IMR-90 (cell line): Measurements from ENCODE around the gene ZFP36L1. TPM values are rescaled to one million over a fixed set of nuclear protein-coding genes. Genes with fewer than 3 reads are reported as not detected.

ENCODE experiments used
- ATAC-seq: fragments of 200-7000 bp; cut with Tn5 transposase; 2 replicates; pipeline ENCODE4 v1.9.1; 2020; ENCODE audit warnings: low read depth, mild to moderate bottlenecking, moderate library complexity
- BruUV-seq: library from RNA; stranded (reverse); fragments of 400-500 nt; replicated peaks from 2 replicates; lab custom pipeline; 2021; lab: Mats Ljungman, UMichigan
- CTCF ChIA-PET: fragments of 300-600 bp; formaldehyde crosslinking; extraction: SDS; loops from one replicate; lab custom pipeline; 2021; ENCODE audit warnings: antibody characterized with exemption; lab: Yijun Ruan, JAX
- POLR2A ChIA-PET: fragments of 300-600 bp; sonication (Branson Sonifier 250); formaldehyde crosslinking; loops from one replicate; lab custom pipeline; 2022; ENCODE audit warnings: antibody characterized with exemption; ENCODE audit not compliant: unreplicated experiment; lab: Charles Lee
- DNase-seq: peaks from one replicate; pipeline ENCODE4 v3.0.0; 2013
- H2AFZ ChIP-seq: replicated peaks from 2 replicates; pipeline ENCODE3; 2013; ENCODE audit warnings: low read length, mild to moderate bottlenecking; ENCODE audit not compliant: poor library complexity
- H2AK5ac ChIP-seq: 2 replicates; pipeline ENCODE4 v1.6.1; 2013; ENCODE audit warnings: low read depth, low read length, inconsistent platforms
- H2AK9ac ChIP-seq: replicated peaks from 2 replicates; pipeline ENCODE3; 2013; ENCODE audit warnings: mild to moderate bottlenecking, low read depth, low read length, moderate library complexity; ENCODE audit not compliant: poor library complexity
- H2BK120ac ChIP-seq: 2 replicates; pipeline ENCODE4 v1.6.1; 2013; ENCODE audit warnings: low read depth, low read length, inconsistent platforms
- H2BK15ac ChIP-seq: 3 replicates; pipeline ENCODE4 v1.6.1; 2013; ENCODE audit warnings: low read depth, low read length, inconsistent platforms
- H2BK20ac ChIP-seq: 2 replicates; pipeline ENCODE4 v1.6.1; 2013; ENCODE audit warnings: low read depth, mild to moderate bottlenecking, inconsistent platforms, low read length, moderate library complexity
- H2BK5ac ChIP-seq: 2 replicates; pipeline ENCODE4 v1.6.1; 2013; ENCODE audit warnings: mild to moderate bottlenecking, low read depth, low read length, inconsistent platforms; ENCODE audit not compliant: poor library complexity, severe bottlenecking
- H3K14ac ChIP-seq: replicated peaks from 2 replicates; pipeline ENCODE4 v1.6.1; 2013; ENCODE audit warnings: low read depth, low read length, inconsistent platforms
- H3K18ac ChIP-seq: 2 replicates; pipeline ENCODE4 v1.6.1; 2013; ENCODE audit warnings: low read depth, low read length, control low read depth
- H3K23ac ChIP-seq: 2 replicates; pipeline ENCODE4 v1.6.1; 2013; ENCODE audit warnings: low read depth, low read length, inconsistent platforms
- H3K27ac ChIP-seq: 2 replicates; pipeline ENCODE4 v1.5.1; 2013; ENCODE audit warnings: mild to moderate bottlenecking, control low read depth, low read length; ENCODE audit not compliant: insufficient read depth
- H3K27me3 ChIP-seq: 2 replicates; pipeline ENCODE4 v1.6.1; 2013; ENCODE audit warnings: low read length; ENCODE audit not compliant: control insufficient read depth, insufficient read depth
- H3K36me3 ChIP-seq: 2 replicates; pipeline ENCODE4 v1.6.1; 2013; ENCODE audit warnings: low read length, mixed read lengths; ENCODE audit not compliant: control insufficient read depth, insufficient read depth
- H3K4ac ChIP-seq: 2 replicates; pipeline ENCODE4 v1.6.1; 2013; ENCODE audit warnings: low read depth, low read length, inconsistent platforms
- H3K4me1 ChIP-seq: 2 replicates; pipeline ENCODE4 v1.6.1; 2013; ENCODE audit warnings: low read length, mixed read lengths; ENCODE audit not compliant: control insufficient read depth, insufficient read depth
- H3K4me2 ChIP-seq: 2 replicates; pipeline ENCODE4 v1.6.1; 2013; ENCODE audit warnings: low read depth, mild to moderate bottlenecking, control low read depth, low read length, moderate library complexity
- H3K4me3 ChIP-seq: 2 replicates; pipeline ENCODE4 v1.5.1; 2013; ENCODE audit warnings: low read depth, mild to moderate bottlenecking, control low read depth, low read length, moderate library complexity; ENCODE audit not compliant: insufficient read depth
- H3K56ac ChIP-seq: 2 replicates; pipeline ENCODE4 v1.6.1; 2013; ENCODE audit warnings: low read length, inconsistent platforms; ENCODE audit not compliant: insufficient read depth; ENCODE audit errors: extremely low read depth
- H3K79me1 ChIP-seq, 2 experiments: 2 replicates each; pipeline ENCODE4 v1.6.1; 2013; ENCODE audit warnings: low read length in 2 of 2, inconsistent platforms in 1 of 2, low read depth in 1 of 2
- H3K9ac ChIP-seq: 2 replicates; pipeline ENCODE4 v1.6.1; 2013; ENCODE audit warnings: low read depth, low read length, control low read depth
- H3K9me1 ChIP-seq: 2 replicates; pipeline ENCODE4 v1.6.1; 2013; ENCODE audit warnings: low read length, inconsistent platforms; ENCODE audit not compliant: insufficient read depth
- H3K9me3 ChIP-seq: 2 replicates; pipeline ENCODE4 v1.6.1; 2013; ENCODE audit warnings: low read length; ENCODE audit not compliant: control insufficient read depth, insufficient read depth
- H4K20me1 ChIP-seq: 2 replicates; pipeline ENCODE4 v1.6.1; 2013; ENCODE audit warnings: low read length, inconsistent platforms; ENCODE audit not compliant: insufficient read depth
- H4K5ac ChIP-seq: 2 replicates; pipeline ENCODE4 v1.6.1; 2013; ENCODE audit warnings: mild to moderate bottlenecking, low read depth, low read length, control low read depth
- H4K8ac ChIP-seq, 2 experiments: 2 replicates each; pipeline ENCODE4 v1.6.1; 2013; ENCODE audit warnings: low read depth in 2 of 2, low read length in 2 of 2, control low read depth in 1 of 2, inconsistent platforms in 1 of 2
- H4K91ac ChIP-seq: 2 replicates; pipeline ENCODE4 v1.6.1; 2013; ENCODE audit warnings: low read depth, low read length, inconsistent platforms; ENCODE audit not compliant: insufficient read depth
- BHLHE40 ChIP-seq: fragments of 150-350 bp; IDR thresholded peaks from 2 replicates; pipeline ENCODE4 v1.6.1; 2016; ENCODE audit warnings: mild to moderate bottlenecking, low read depth, low read length
- CEBPB ChIP-seq: IDR thresholded peaks from 2 replicates; pipeline ENCODE4 v1.6.1; 2012; ENCODE audit warnings: low read depth, low read length, improper control_type of control experiment
- CHD1 ChIP-seq: IDR thresholded peaks from 2 replicates; pipeline ENCODE4 v1.6.1; 2012; ENCODE audit warnings: low read depth, low read length, improper control_type of control experiment
- FOS ChIP-seq: fragments of 150-350 bp; IDR thresholded peaks from 2 replicates; pipeline ENCODE4 v1.6.1; 2016; ENCODE audit warnings: low read depth, low read length
- MAZ ChIP-seq: IDR thresholded peaks from 2 replicates; pipeline ENCODE4 v1.6.1; 2012; ENCODE audit warnings: low read depth, mild to moderate bottlenecking, low read length, improper control_type of control experiment, moderate library complexity, borderline replicate concordance
- MXI1 ChIP-seq: IDR thresholded peaks from 2 replicates; pipeline ENCODE4 v1.6.1; 2012; ENCODE audit warnings: low read depth, mild to moderate bottlenecking, low read length, moderate library complexity, borderline replicate concordance
- POLR2A ChIP-seq: IDR thresholded peaks from 2 replicates; pipeline ENCODE4 v1.6.1; 2012; ENCODE audit warnings: mild to moderate bottlenecking, low read depth, low read length
- RCOR1 ChIP-seq: IDR thresholded peaks from 2 replicates; pipeline ENCODE4 v1.6.1; 2012; ENCODE audit warnings: mild to moderate bottlenecking, low read length, improper control_type of control experiment; ENCODE audit not compliant: insufficient replicate concordance
- RFX5 ChIP-seq: IDR thresholded peaks from 2 replicates; pipeline ENCODE4 v1.8.0; 2012; ENCODE audit warnings: low read depth, mild to moderate bottlenecking, low read length, moderate library complexity
- WGBS, 2 experiments: methylation state at CpG; one replicate each; pipeline versions ENCODE4 v1.1.5 to v1.1.7; 2013; ENCODE audit warnings: missing lambda C conversion rate in 2 of 2; ENCODE audit not compliant: insufficient read length in 1 of 2; ENCODE audit errors: extremely low coverage in 2 of 2; 5-methylcytosine and 5-hydroxymethylcytosine counted together
- dilution Hi-C: fragments of 300-500 bp; cut with HindIII; formaldehyde crosslinking; loops from one replicate; pipeline ENCODE4 v1.14.3; 2018; ENCODE audit warnings: low sequenced_read_pairs; ENCODE audit not compliant: unreplicated experiment
- in situ Hi-C: fragments of 300-500 bp; cut with MboI; formaldehyde crosslinking; loops from 3 replicates; pipeline ENCODE4 v1.14.3; 2019; ENCODE audit warnings: low sequenced_read_pairs, inconsistent platforms, mixed read lengths
- intact Hi-C: fragments of 100-400 bp; cut with micrococcal nuclease; formaldehyde crosslinking; loops from 2 replicates; pipeline ENCODE4 v1.10.0; 2022
- polyA plus RNA-seq, 3 experiments: library from polyadenylated mRNA; depleted of rRNA; stranded (reverse); fragments of >200 nt; gene quantifications; 2 replicates each; pipeline ENCODE4 v1.2.3, GENCODE V29; 2012; ENCODE audit warnings: low replicate concordance in 1 of 3
- total RNA-seq: library from RNA; depleted of rRNA; stranded (reverse); fragments of >200 nt; gene quantifications from 2 replicates; pipeline ENCODE4 v1.2.3, GENCODE V29; 2012

Gene ZFP36L1
- total and polyA plus RNA-seq, 2 of the 4 experiments (the other 2 are of a cell fraction): 6.5 to 140 TPM

GRCh38 chr14:68794130-68794850 lies 1.4 kb upstream of the ZFP36L1 start:
- 0% methylated on average over 6 of the region's 41 CpGs; no CpG with 5 or more reads in 1 of the 2 experiments for WGBS, 2 experiments
- Histone ChIP-seq H3K4me3 (peak overlapping the region; percentile 72), H3K27me3 (no peaks in the 10 kb centered on the region), H3K9me3 (no peaks in the 10 kb centered on the region), H3K9me1 (peaks cover 7% of the 10 kb centered on the region; the same call in 1 of the 2 replicates), H3K4me2 (peak overlapping the region; percentile 80), H3K14ac (peak overlapping the region; percentile 90), H2BK15ac (peak overlapping the region; percentile 94), H3K18ac (peak overlapping the region; percentile 94), H3K4me1 (peaks cover 14% of the 10 kb centered on the region), H3K79me1 (peaks cover 4 to 19% of the 10 kb centered on the region in 2 experiments; a peak in 2 of 4 replicates), H2BK5ac (peak overlapping the region; percentile 78), H4K5ac (peak overlapping the region; percentile 90), H4K91ac (peak overlapping the region; percentile 96), H3K56ac (peak overlapping the region; percentile 97), H4K20me1 (peaks cover 36% of the 10 kb centered on the region), H3K4ac (peak overlapping the region; percentile 97), H2AK9ac (peak overlapping the region; percentile 97), H3K9ac (peak overlapping the region; percentile 97), H2AK5ac (peak overlapping the region; percentile 98), H3K36me3 (peaks cover 24% of the 10 kb centered on the region), H3K23ac (peak overlapping the region; percentile 93), H2BK20ac (peak overlapping the region; percentile 71), H3K27ac (peak overlapping the region; percentile 98), H2BK120ac (peak overlapping the region; percentile 93), H4K8ac (peak overlapping the region; percentile 91 to 97), H2AFZ (peak overlapping the region; percentile 45)
- ATAC-seq: peak; percentile 22
- peak; percentile 95 for DNase-seq
- in situ Hi-C loops (no loop called here), intact Hi-C loops (loop anchor here (5.0 to 10.0 kb wide), 3 partner anchors 329 to 649 kb away; no protein-coding TSS in a partner anchor), dilution Hi-C loops (no loop called here)
- TF ChIP-seq POLR2A (peak; percentile 62), CEBPB (peak; percentile 88), MAZ (peak; percentile 50; the same call in 1 of the 2 replicates), MXI1 (peak; percentile 68; the same call in 1 of the 2 replicates), RCOR1 (no peak), BHLHE40 (peak; percentile 100), FOS (peak; percentile 40), RFX5 (no peak), CHD1 (no peak; the same call in 1 of the 2 replicates)
- no TSS peak for BruUV-seq
- ChIA-PET CTCF (no interaction called here), POLR2A (interaction anchor here (1.6 to 2.9 kb wide), 2 partner anchors 13 to 20 kb away, joined by 4 to 16 read pairs; no protein-coding TSS in a partner anchor)
